ENCODE data around the gene D2HGDH. TPM values are rescaled to one million over a fixed set of nuclear protein-coding genes. Genes with fewer than 3 reads are reported as not detected.

D2HGDH gene
- total RNA-seq, 1 donor from 2014 or later = 10.0 TPM

- Mint-ChIP-seq H3K4me1 (ENCODE audit: low read depth, unreplicated experiment) (no peaks in the 10 kb centered on the region), H3K36me3 (ENCODE audit: low read depth, unreplicated experiment) (peaks cover 3% of the 10 kb centered on the region), H3K27me3 (ENCODE audit: low read depth, unreplicated experiment) (peaks cover 4% of the 10 kb centered on the region), H3K4me3 (ENCODE audit: unreplicated experiment) (no peak within 1 kb of the TSS), H3K27ac (ENCODE audit: unreplicated experiment) (no peak within 1 kb of the TSS), H3K9me3 (ENCODE audit: unreplicated experiment) (no peaks in the 10 kb centered on the region)
- no peaks in the 10 kb centered on the region for H3K79me2 ChIP-seq (ENCODE audit: insufficient read depth, low read length)
- no peak within 1 kb of the TSS for H3K27ac ChIP-seq (ENCODE audit: low read depth, low read length)
- H3K4me2 ChIP-seq (ENCODE audit: low read length) = no peak within 1 kb of the TSS
- FAIRE-seq = no peak
- no peaks in the 10 kb centered on the region for H3K27me3 ChIP-seq (ENCODE audit: insufficient read depth, low read length)
- no peaks in the 10 kb centered on the region for H3K36me3 ChIP-seq (ENCODE audit: insufficient read depth, low read length)
- no peak within 1 kb of the TSS for H3K4me3 ChIP-seq (ENCODE audit: insufficient read depth, low read depth, low read length)
- H2AFZ ChIP-seq (ENCODE audit: low read depth, low read length) = no peak within 1 kb of the TSS
- H3K9me3 ChIP-seq (ENCODE audit: insufficient read depth, low read depth, low read length) = no peaks in the 10 kb centered on the region
- no peak for DNase-seq (ENCODE audit: low read depth)
- no peak within 1 kb of the TSS for H3K9ac ChIP-seq (ENCODE audit: low read length)
- no peak for TF ChIP-seq CTCF (IDR thresholded peaks at IDR 0.05; ENCODE audit: insufficient read depth, low read depth, low read length)
- TF ChIP-seq EZH2 (IDR thresholded peaks at IDR 0.05; ENCODE audit: insufficient read depth, low read length) = no peak
- no peaks in the 10 kb centered on the region for H4K20me1 ChIP-seq (ENCODE audit: insufficient read depth, low read length)
- peaks cover 11% of the 10 kb centered on the region for H3K4me1 ChIP-seq (ENCODE audit: insufficient read depth, low read length)
Observed at GRCh38 chr2:241776336-241777169, 42.1 kb downstream of the D2HGDH start, which contains the start of gene GAL3ST2. Gene GAL3ST2, plus strand, starts transcription at chr2:241776822. Its CDS starts 134 bp downstream, at chr2:241776956.

GRCh38 chr2:241777170-241777685 lies 42.8 kb downstream of the D2HGDH start:
- Mint-ChIP-seq H3K9me3 (ENCODE audit: unreplicated experiment) (no peaks in the 10 kb centered on the region), H3K4me3 (ENCODE audit: unreplicated experiment) (no peak overlapping the region), H3K27ac (ENCODE audit: unreplicated experiment) (no peak overlapping the region), H3K4me1 (ENCODE audit: low read depth, unreplicated experiment) (no peaks in the 10 kb centered on the region), H3K27me3 (ENCODE audit: low read depth, unreplicated experiment) (peaks cover 4% of the 10 kb centered on the region), H3K36me3 (ENCODE audit: low read depth, unreplicated experiment) (peaks cover 3% of the 10 kb centered on the region)
- H3K4me3 ChIP-seq (ENCODE audit: insufficient read depth, low read depth, low read length) = no peak overlapping the region
- TF ChIP-seq EZH2 (IDR thresholded peaks at IDR 0.05; ENCODE audit: insufficient read depth, low read length) = no peak
- no peak for TF ChIP-seq CTCF (IDR thresholded peaks at IDR 0.05; ENCODE audit: insufficient read depth, low read depth, low read length)
- H4K20me1 ChIP-seq (ENCODE audit: insufficient read depth, low read length) = no peaks in the 10 kb centered on the region
- H3K9me3 ChIP-seq (ENCODE audit: insufficient read depth, low read depth, low read length) = no peaks in the 10 kb centered on the region
- FAIRE-seq (no peak), DNase-seq (ENCODE audit: low read depth) (no peak)
- no peaks in the 10 kb centered on the region for H3K79me2 ChIP-seq (ENCODE audit: insufficient read depth, low read length)
- no peak overlapping the region for H2AFZ ChIP-seq (ENCODE audit: low read depth, low read length)
- no peaks in the 10 kb centered on the region for H3K36me3 ChIP-seq (ENCODE audit: insufficient read depth, low read length)
- no peak overlapping the region for H3K4me2 ChIP-seq (ENCODE audit: low read length)
- no peak overlapping the region for H3K9ac ChIP-seq (ENCODE audit: low read length)
- H3K4me1 ChIP-seq (ENCODE audit: insufficient read depth, low read length) = peaks cover 11% of the 10 kb centered on the region
- H3K27ac ChIP-seq (ENCODE audit: low read depth, low read length) = no peak overlapping the region
- no peaks in the 10 kb centered on the region for H3K27me3 ChIP-seq (ENCODE audit: insufficient read depth, low read length)
